Right hindlimb (tissue), 1 donor: ENCODE measurements around the gene SIPA1L3.

ENCODE experiments used
- DNase-seq: peaks from one replicate; pipeline ENCODE4 v3.0.0-alpha.2; 2018

The SIPA1L3 gene

GRCh38 chr19:38122402-38123093, 215.5 kb downstream of the SIPA1L3 start:
- no peak for DNase-seq

GRCh38 chr19:38125238-38125637, 218.2 kb downstream of the SIPA1L3 start:
- no peak for DNase-seq

- DNase-seq: no peak
Measured at GRCh38 chr19:38130399-38130798, 223.4 kb downstream of the SIPA1L3 start.

GRCh38 chr19:38132781-38133180, 225.8 kb downstream of the SIPA1L3 start:
- no peak for DNase-seq

- DNase-seq: no peak
Measured at GRCh38 chr19:38133319-38133718, 226.3 kb downstream of the SIPA1L3 start.

GRCh38 chr19:38134540-38135149, 227.6 kb downstream of the SIPA1L3 start:
- no peak for DNase-seq

- DNase-seq: no peak
Measured at GRCh38 chr19:38135150-38135998, 228.4 kb downstream of the SIPA1L3 start.

GRCh38 chr19:38139122-38139521, 232.1 kb downstream of the SIPA1L3 start:
- no peak for DNase-seq

- no peak for DNase-seq
Measured at GRCh38 chr19:38141108-38141507, 234.1 kb downstream of the SIPA1L3 start.

GRCh38 chr19:38142176-38143035, 235.4 kb downstream of the SIPA1L3 start:
- DNase-seq: peak; percentile 70

GRCh38 chr19:38143847-38144246, 236.8 kb downstream of the SIPA1L3 start:
- DNase-seq: no peak

- no peak for DNase-seq
Measured at GRCh38 chr19:38144667-38145066, 237.7 kb downstream of the SIPA1L3 start.

- no peak for DNase-seq
Measured at GRCh38 chr19:38145623-38146022, 238.6 kb downstream of the SIPA1L3 start.

- DNase-seq: no peak
Measured at GRCh38 chr19:38148337-38148736, 241.3 kb downstream of the SIPA1L3 start.

- DNase-seq: peak; percentile 59
Measured at GRCh38 chr19:38149661-38150061, 242.7 kb downstream of the SIPA1L3 start.

- DNase-seq: no peak
Measured at GRCh38 chr19:38151242-38151641, 244.2 kb downstream of the SIPA1L3 start.

- DNase-seq: no peak
Measured at GRCh38 chr19:38152461-38153379, 245.7 kb downstream of the SIPA1L3 start.

GRCh38 chr19:38155453-38155852, 248.4 kb downstream of the SIPA1L3 start:
- DNase-seq: no peak

- DNase-seq: no peak
Measured at GRCh38 chr19:38158730-38159129, 251.7 kb downstream of the SIPA1L3 start.

GRCh38 chr19:38162094-38162493, 255.1 kb downstream of the SIPA1L3 start:
- no peak for DNase-seq

GRCh38 chr19:38162632-38163031, 255.6 kb downstream of the SIPA1L3 start:
- no peak for DNase-seq
